B cell (primary cell): ENCODE results near the gene KRT71.

ENCODE experiments used
- CTCF ChIP-seq: fragments of 200-600 bp; IDR thresholded peaks from one replicate; pipeline ENCODE4 v1.8.0; 2022; ENCODE audit warnings: antibody characterized with exemption, mild to moderate bottlenecking
- EZH2 ChIP-seq: IDR thresholded peaks from 2 replicates; pipeline ENCODE4 v1.6.1; 2012; ENCODE audit warnings: borderline replicate concordance, low read depth, mild to moderate bottlenecking, moderate library complexity, low read length; ENCODE audit not compliant: insufficient read depth, poor library complexity, severe bottlenecking

DNA sequence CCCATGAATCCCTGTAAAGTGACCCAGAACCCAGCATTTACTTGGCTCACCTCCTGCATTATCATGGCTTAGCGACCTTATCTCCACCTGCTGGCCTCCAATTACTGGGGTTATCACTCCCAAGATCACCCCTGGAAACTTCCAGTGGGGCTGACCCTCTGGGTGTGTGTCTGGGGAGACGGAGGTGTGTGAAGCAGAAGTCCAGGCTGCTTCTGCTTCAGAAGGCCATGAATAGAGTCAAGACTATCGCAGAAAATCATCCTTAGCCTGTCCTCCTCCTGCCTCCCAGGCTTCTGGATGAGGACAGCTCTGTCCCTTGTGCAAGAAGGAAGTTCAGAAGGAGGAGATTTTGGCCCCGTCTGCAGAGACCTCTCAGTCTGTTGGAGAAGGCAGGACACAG is 48.7 kb upstream of the KRT71 start:
- TF ChIP-seq CTCF (no peak), EZH2 (no peak)
